IMR-90 (cell line): ENCODE measurements around the gene PLCH1. TPM values are rescaled to one million over a fixed set of nuclear protein-coding genes. Genes with fewer than 3 reads are reported as not detected.

ENCODE experiments used
- ATAC-seq: fragments of 200-7000 bp; cut with Tn5 transposase; 2 replicates; pipeline ENCODE4 v1.9.1; 2020; ENCODE audit warnings: low read depth, mild to moderate bottlenecking, moderate library complexity
- BruUV-seq: library from RNA; stranded (reverse); fragments of 400-500 nt; replicated peaks from 2 replicates; lab custom pipeline; 2021; lab: Mats Ljungman, UMichigan
- CTCF ChIA-PET: fragments of 300-600 bp; formaldehyde crosslinking; extraction: SDS; loops from one replicate; lab custom pipeline; 2021; ENCODE audit warnings: antibody characterized with exemption; lab: Yijun Ruan, JAX
- POLR2A ChIA-PET: fragments of 300-600 bp; sonication (Branson Sonifier 250); formaldehyde crosslinking; loops from one replicate; lab custom pipeline; 2022; ENCODE audit warnings: antibody characterized with exemption; ENCODE audit not compliant: unreplicated experiment; lab: Charles Lee
- DNase-seq: peaks from one replicate; pipeline ENCODE4 v3.0.0; 2013
- H2AFZ ChIP-seq: replicated peaks from 2 replicates; pipeline ENCODE3; 2013; ENCODE audit warnings: low read length, mild to moderate bottlenecking; ENCODE audit not compliant: poor library complexity
- H2AK5ac ChIP-seq: 2 replicates; pipeline ENCODE4 v1.6.1; 2013; ENCODE audit warnings: low read depth, low read length, inconsistent platforms
- H2AK9ac ChIP-seq: replicated peaks from 2 replicates; pipeline ENCODE3; 2013; ENCODE audit warnings: mild to moderate bottlenecking, low read depth, low read length, moderate library complexity; ENCODE audit not compliant: poor library complexity
- H2BK120ac ChIP-seq: 2 replicates; pipeline ENCODE4 v1.6.1; 2013; ENCODE audit warnings: low read depth, low read length, inconsistent platforms
- H2BK15ac ChIP-seq: 3 replicates; pipeline ENCODE4 v1.6.1; 2013; ENCODE audit warnings: low read depth, low read length, inconsistent platforms
- H2BK20ac ChIP-seq: 2 replicates; pipeline ENCODE4 v1.6.1; 2013; ENCODE audit warnings: low read depth, mild to moderate bottlenecking, inconsistent platforms, low read length, moderate library complexity
- H2BK5ac ChIP-seq: 2 replicates; pipeline ENCODE4 v1.6.1; 2013; ENCODE audit warnings: mild to moderate bottlenecking, low read depth, low read length, inconsistent platforms; ENCODE audit not compliant: poor library complexity, severe bottlenecking
- H3K14ac ChIP-seq: replicated peaks from 2 replicates; pipeline ENCODE4 v1.6.1; 2013; ENCODE audit warnings: low read depth, low read length, inconsistent platforms
- H3K18ac ChIP-seq: 2 replicates; pipeline ENCODE4 v1.6.1; 2013; ENCODE audit warnings: low read depth, low read length, control low read depth
- H3K23ac ChIP-seq: 2 replicates; pipeline ENCODE4 v1.6.1; 2013; ENCODE audit warnings: low read depth, low read length, inconsistent platforms
- H3K27ac ChIP-seq: 2 replicates; pipeline ENCODE4 v1.5.1; 2013; ENCODE audit warnings: mild to moderate bottlenecking, control low read depth, low read length; ENCODE audit not compliant: insufficient read depth
- H3K27me3 ChIP-seq: 2 replicates; pipeline ENCODE4 v1.6.1; 2013; ENCODE audit warnings: low read length; ENCODE audit not compliant: control insufficient read depth, insufficient read depth
- H3K36me3 ChIP-seq: 2 replicates; pipeline ENCODE4 v1.6.1; 2013; ENCODE audit warnings: low read length, mixed read lengths; ENCODE audit not compliant: control insufficient read depth, insufficient read depth
- H3K4ac ChIP-seq: 2 replicates; pipeline ENCODE4 v1.6.1; 2013; ENCODE audit warnings: low read depth, low read length, inconsistent platforms
- H3K4me1 ChIP-seq: 2 replicates; pipeline ENCODE4 v1.6.1; 2013; ENCODE audit warnings: low read length, mixed read lengths; ENCODE audit not compliant: control insufficient read depth, insufficient read depth
- H3K4me2 ChIP-seq: 2 replicates; pipeline ENCODE4 v1.6.1; 2013; ENCODE audit warnings: low read depth, mild to moderate bottlenecking, control low read depth, low read length, moderate library complexity
- H3K4me3 ChIP-seq: 2 replicates; pipeline ENCODE4 v1.5.1; 2013; ENCODE audit warnings: low read depth, mild to moderate bottlenecking, control low read depth, low read length, moderate library complexity; ENCODE audit not compliant: insufficient read depth
- H3K56ac ChIP-seq: 2 replicates; pipeline ENCODE4 v1.6.1; 2013; ENCODE audit warnings: low read length, inconsistent platforms; ENCODE audit not compliant: insufficient read depth; ENCODE audit errors: extremely low read depth
- H3K79me1 ChIP-seq, 2 experiments: 2 replicates each; pipeline ENCODE4 v1.6.1; 2013; ENCODE audit warnings: low read length in 2 of 2, inconsistent platforms in 1 of 2, low read depth in 1 of 2
- H3K9ac ChIP-seq: 2 replicates; pipeline ENCODE4 v1.6.1; 2013; ENCODE audit warnings: low read depth, low read length, control low read depth
- H3K9me1 ChIP-seq: 2 replicates; pipeline ENCODE4 v1.6.1; 2013; ENCODE audit warnings: low read length, inconsistent platforms; ENCODE audit not compliant: insufficient read depth
- H3K9me3 ChIP-seq: 2 replicates; pipeline ENCODE4 v1.6.1; 2013; ENCODE audit warnings: low read length; ENCODE audit not compliant: control insufficient read depth, insufficient read depth
- H4K20me1 ChIP-seq: 2 replicates; pipeline ENCODE4 v1.6.1; 2013; ENCODE audit warnings: low read length, inconsistent platforms; ENCODE audit not compliant: insufficient read depth
- H4K5ac ChIP-seq: 2 replicates; pipeline ENCODE4 v1.6.1; 2013; ENCODE audit warnings: mild to moderate bottlenecking, low read depth, low read length, control low read depth
- H4K8ac ChIP-seq, 2 experiments: 2 replicates each; pipeline ENCODE4 v1.6.1; 2013; ENCODE audit warnings: low read depth in 2 of 2, low read length in 2 of 2, control low read depth in 1 of 2, inconsistent platforms in 1 of 2
- H4K91ac ChIP-seq: 2 replicates; pipeline ENCODE4 v1.6.1; 2013; ENCODE audit warnings: low read depth, low read length, inconsistent platforms; ENCODE audit not compliant: insufficient read depth
- MXI1 ChIP-seq: IDR thresholded peaks from 2 replicates; pipeline ENCODE4 v1.6.1; 2012; ENCODE audit warnings: low read depth, mild to moderate bottlenecking, low read length, moderate library complexity, borderline replicate concordance
- NFE2L2 ChIP-seq: fragments of 150-350 bp; IDR thresholded peaks from 2 replicates; pipeline ENCODE4 v1.6.1; 2016; ENCODE audit warnings: low read depth, mild to moderate bottlenecking, low read length
- POLR2A ChIP-seq: IDR thresholded peaks from 2 replicates; pipeline ENCODE4 v1.6.1; 2012; ENCODE audit warnings: mild to moderate bottlenecking, low read depth, low read length
- RAD21 ChIP-seq: IDR thresholded peaks from 2 replicates; pipeline ENCODE4 v1.6.1; 2012; ENCODE audit warnings: low read length, improper control_type of control experiment
- SMC3 ChIP-seq: fragments of 150-350 bp; IDR thresholded peaks from 2 replicates; pipeline ENCODE4 v1.6.1; 2016; ENCODE audit warnings: low read depth, mild to moderate bottlenecking, antibody characterized with exemption, low read length, moderate library complexity
- WGBS, 2 experiments: methylation state at CpG; one replicate each; pipeline versions ENCODE4 v1.1.5 to v1.1.7; 2013; ENCODE audit warnings: missing lambda C conversion rate in 2 of 2; ENCODE audit not compliant: insufficient read length in 1 of 2; ENCODE audit errors: extremely low coverage in 2 of 2; 5-methylcytosine and 5-hydroxymethylcytosine counted together
- dilution Hi-C: fragments of 300-500 bp; cut with HindIII; formaldehyde crosslinking; loops from one replicate; pipeline ENCODE4 v1.14.3; 2018; ENCODE audit warnings: low sequenced_read_pairs; ENCODE audit not compliant: unreplicated experiment
- in situ Hi-C: fragments of 300-500 bp; cut with MboI; formaldehyde crosslinking; loops from 3 replicates; pipeline ENCODE4 v1.14.3; 2019; ENCODE audit warnings: low sequenced_read_pairs, inconsistent platforms, mixed read lengths
- intact Hi-C: fragments of 100-400 bp; cut with micrococcal nuclease; formaldehyde crosslinking; loops from 2 replicates; pipeline ENCODE4 v1.10.0; 2022
- polyA plus RNA-seq, 3 experiments: library from polyadenylated mRNA; depleted of rRNA; stranded (reverse); fragments of >200 nt; gene quantifications; 2 replicates each; pipeline ENCODE4 v1.2.3, GENCODE V29; 2012; ENCODE audit warnings: low replicate concordance in 1 of 3
- total RNA-seq: library from RNA; depleted of rRNA; stranded (reverse); fragments of >200 nt; gene quantifications from 2 replicates; pipeline ENCODE4 v1.2.3, GENCODE V29; 2012
- TF ChIP-seq, protein P1 (sequence below): conservative IDR thresholded peaks from 2 replicates; pipeline ENCODE4 v1.5.1; 2012; ENCODE audit warnings: mild to moderate bottlenecking, low read depth, low read length, improper control_type of control experiment

PLCH1 gene
- total and polyA plus RNA-seq, 2 of the 4 experiments (the other 2 are of a cell fraction), result not detected

DNA sequence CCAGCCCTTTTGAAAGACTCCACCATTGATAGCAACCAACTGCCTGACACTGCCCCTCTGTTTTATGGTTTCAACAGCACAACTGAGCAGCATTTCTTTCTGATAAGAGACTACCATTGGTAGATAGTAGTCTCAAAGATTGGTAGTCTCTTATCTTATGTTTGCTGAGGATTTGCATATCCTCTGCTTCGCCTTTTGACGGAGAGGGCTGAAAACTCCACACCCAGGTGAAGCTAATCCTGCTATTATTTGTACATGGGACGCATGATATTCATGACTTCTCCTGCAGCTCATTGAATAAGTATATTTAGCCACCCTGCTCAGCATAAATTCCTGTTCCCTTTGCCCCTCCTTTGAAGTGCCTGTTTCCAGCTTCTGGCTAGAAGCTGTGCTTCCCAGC is 332.0 kb downstream of the PLCH1 start:
- H3K27ac ChIP-seq, result no peak overlapping the region
- no TSS peak for BruUV-seq
- dilution Hi-C loops, result no loop called here

More for the DNA sequence above, 332.0 kb downstream of the PLCH1 start:
- no peaks in the 10 kb centered on the region for H4K20me1 ChIP-seq
- CTCF ChIA-PET, result no interaction called here
- H3K9me1 ChIP-seq, result 0 out of 2 replicates have a peak, but pooled peaks cover 3% of the 10 kb centered on the region
- no peak overlapping the region for H3K9ac ChIP-seq
- no peak overlapping the region for H3K56ac ChIP-seq
- no peaks in the 10 kb centered on the region for H3K79me1 ChIP-seq
- H4K91ac ChIP-seq, result no peak overlapping the region
- intact Hi-C loops, result no loop called here
- H2AFZ ChIP-seq, result no peak overlapping the region
- no peaks in the 10 kb centered on the region for H3K9me3 ChIP-seq
- no CpG with 5 or more reads among the region's 3 CpGs for WGBS, 2 experiments
- no peak overlapping the region for H3K23ac ChIP-seq
- H2BK5ac ChIP-seq, result no peak overlapping the region
- in situ Hi-C loops, result no loop called here
- H3K27me3 ChIP-seq, result no peaks in the 10 kb centered on the region
- no peak overlapping the region for H4K5ac ChIP-seq
- no peaks in the 10 kb centered on the region for H3K4me1 ChIP-seq
- no peak overlapping the region for H4K8ac ChIP-seq
- DNase-seq (no peak), ATAC-seq (no peak)
- H2BK15ac ChIP-seq, result no peak overlapping the region
- no peak overlapping the region for H2BK120ac ChIP-seq
- no peak overlapping the region for H3K4me3 ChIP-seq
- H3K18ac ChIP-seq, result no peak overlapping the region
- H3K4me2 ChIP-seq, result no peak overlapping the region
- H2BK20ac ChIP-seq, result no peak overlapping the region
- H2AK9ac ChIP-seq, result no peak overlapping the region
- H3K36me3 ChIP-seq, result no peaks in the 10 kb centered on the region
- H3K4ac ChIP-seq, result no peak overlapping the region
- TF ChIP-seq POLR2A, result no peak
- TF ChIP-seq RAD21, result no peak
- TF ChIP-seq MXI1, result no peak
- TF ChIP-seq SMC3, result no peak
- TF ChIP-seq, protein P1, sequence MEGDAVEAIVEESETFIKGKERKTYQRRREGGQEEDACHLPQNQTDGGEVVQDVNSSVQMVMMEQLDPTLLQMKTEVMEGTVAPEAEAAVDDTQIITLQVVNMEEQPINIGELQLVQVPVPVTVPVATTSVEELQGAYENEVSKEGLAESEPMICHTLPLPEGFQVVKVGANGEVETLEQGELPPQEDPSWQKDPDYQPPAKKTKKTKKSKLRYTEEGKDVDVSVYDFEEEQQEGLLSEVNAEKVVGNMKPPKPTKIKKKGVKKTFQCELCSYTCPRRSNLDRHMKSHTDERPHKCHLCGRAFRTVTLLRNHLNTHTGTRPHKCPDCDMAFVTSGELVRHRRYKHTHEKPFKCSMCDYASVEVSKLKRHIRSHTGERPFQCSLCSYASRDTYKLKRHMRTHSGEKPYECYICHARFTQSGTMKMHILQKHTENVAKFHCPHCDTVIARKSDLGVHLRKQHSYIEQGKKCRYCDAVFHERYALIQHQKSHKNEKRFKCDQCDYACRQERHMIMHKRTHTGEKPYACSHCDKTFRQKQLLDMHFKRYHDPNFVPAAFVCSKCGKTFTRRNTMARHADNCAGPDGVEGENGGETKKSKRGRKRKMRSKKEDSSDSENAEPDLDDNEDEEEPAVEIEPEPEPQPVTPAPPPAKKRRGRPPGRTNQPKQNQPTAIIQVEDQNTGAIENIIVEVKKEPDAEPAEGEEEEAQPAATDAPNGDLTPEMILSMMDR, result no peak
- TF ChIP-seq NFE2L2, result no peak
- POLR2A ChIA-PET, result no interaction called here
- H2AK5ac ChIP-seq, result no peak overlapping the region
- H3K14ac ChIP-seq, result no peak overlapping the region
